ENCODE data around the gene C1orf74.

The C1orf74 gene

DNA sequence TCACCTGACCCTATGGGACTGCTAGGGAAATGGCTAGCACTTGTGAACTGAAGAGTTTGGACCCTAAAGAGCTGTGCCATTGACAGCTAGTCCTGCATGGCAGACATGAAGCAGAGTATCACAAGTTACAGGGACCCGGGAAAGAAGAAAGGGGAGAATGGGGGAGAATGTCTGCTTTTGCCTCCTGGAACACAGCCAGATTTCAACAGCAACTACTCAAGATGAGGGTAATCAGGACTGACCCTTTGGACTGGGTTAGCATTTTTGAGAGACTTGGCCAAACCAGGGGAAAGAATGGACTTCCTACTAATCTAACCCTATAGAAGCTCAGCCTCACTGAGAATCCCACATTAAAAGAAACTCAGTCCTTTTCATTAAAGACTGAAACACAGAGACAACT, 34.7 kb upstream of the C1orf74 start:
- H3K4me3 ChIP-seq (ENCODE audit: extremely low read depth, insufficient read depth, low read length, poor library complexity, severe bottlenecking): no peak overlapping the region
- no peak overlapping the region for H3K27ac ChIP-seq (ENCODE audit: low read depth, low read length, severe bottlenecking)
- H3K9me3 ChIP-seq (ENCODE audit: control insufficient read depth, low read length): no peaks in the 10 kb centered on the region
- no peaks in the 10 kb centered on the region for H3K4me1 ChIP-seq (ENCODE audit: control insufficient read depth, insufficient read depth, low read length, poor library complexity, severe bottlenecking)
- no CpG with 5 or more reads among the region's 1 CpG for WGBS, 2 experiments (ENCODE audit: insufficient coverage in 2 of 2)
- no peaks in the 10 kb centered on the region for H3K36me3 ChIP-seq (ENCODE audit: control insufficient read depth, insufficient read depth, low read length)

DNA sequence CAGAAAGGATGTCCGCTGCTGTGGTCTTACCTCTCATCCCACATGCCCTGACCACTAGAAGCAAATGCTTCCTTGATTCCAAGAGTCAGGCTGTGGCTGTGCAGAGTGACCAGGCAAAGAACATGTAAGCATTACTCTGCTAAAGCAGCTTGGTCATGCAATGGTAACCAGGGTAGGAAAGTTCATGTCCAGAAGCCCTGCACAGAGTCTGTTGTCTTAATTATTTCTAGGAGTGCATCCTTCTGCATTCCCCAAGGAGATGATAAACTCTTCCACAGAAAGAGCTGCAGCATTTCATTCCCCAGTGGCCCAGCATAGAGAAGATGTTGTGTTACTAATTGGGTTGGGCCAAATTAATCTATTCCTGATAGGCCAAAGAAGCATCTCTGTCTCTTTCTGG, 33.3 kb upstream of the C1orf74 start:
- Histone ChIP-seq H3K27ac (ENCODE audit: low read depth, low read length, severe bottlenecking) (no peak overlapping the region), H3K4me3 (ENCODE audit: extremely low read depth, insufficient read depth, low read length, poor library complexity, severe bottlenecking) (no peak overlapping the region), H3K9me3 (ENCODE audit: control insufficient read depth, low read length) (no peaks in the 10 kb centered on the region), H3K36me3 (ENCODE audit: control insufficient read depth, insufficient read depth, low read length) (no peaks in the 10 kb centered on the region), H3K4me1 (ENCODE audit: control insufficient read depth, insufficient read depth, low read length, poor library complexity, severe bottlenecking) (no peaks in the 10 kb centered on the region)
- WGBS, 2 experiments (ENCODE audit: insufficient coverage in 2 of 2): 100% methylated on average over 1 of the region's 1 CpG; no CpG with 5 or more reads in 1 of the 2 experiments

DNA sequence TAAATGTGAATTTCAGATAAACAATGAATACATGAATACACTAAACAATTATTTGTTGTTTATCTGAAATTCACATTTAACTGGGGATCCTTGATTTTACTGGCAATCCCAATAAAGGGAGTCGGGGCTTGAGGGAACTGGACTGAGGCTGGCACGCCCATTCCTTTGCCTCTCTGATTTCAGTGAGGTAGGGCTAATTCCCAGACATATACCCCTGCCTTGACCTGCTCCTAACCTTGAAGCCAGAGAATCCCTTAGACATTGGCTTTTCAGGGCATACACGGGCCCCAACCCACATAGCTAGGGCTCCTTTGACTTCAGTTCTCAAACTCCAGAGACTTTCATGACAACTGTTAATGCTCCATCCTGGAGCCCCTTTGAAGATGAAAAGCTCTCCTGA, 32.6 kb upstream of the C1orf74 start:
- 0 to 57% methylated on average over 1 to 3 of the region's 3 CpGs for WGBS, 2 experiments (ENCODE audit: insufficient coverage in 2 of 2)
- Histone ChIP-seq H3K36me3 (ENCODE audit: control insufficient read depth, insufficient read depth, low read length) (no peaks in the 10 kb centered on the region), H3K4me1 (ENCODE audit: control insufficient read depth, insufficient read depth, low read length, poor library complexity, severe bottlenecking) (no peaks in the 10 kb centered on the region), H3K27ac (ENCODE audit: low read depth, low read length, severe bottlenecking) (no peak overlapping the region), H3K4me3 (ENCODE audit: extremely low read depth, insufficient read depth, low read length, poor library complexity, severe bottlenecking) (no peak overlapping the region), H3K9me3 (ENCODE audit: control insufficient read depth, low read length) (no peaks in the 10 kb centered on the region)

DNA sequence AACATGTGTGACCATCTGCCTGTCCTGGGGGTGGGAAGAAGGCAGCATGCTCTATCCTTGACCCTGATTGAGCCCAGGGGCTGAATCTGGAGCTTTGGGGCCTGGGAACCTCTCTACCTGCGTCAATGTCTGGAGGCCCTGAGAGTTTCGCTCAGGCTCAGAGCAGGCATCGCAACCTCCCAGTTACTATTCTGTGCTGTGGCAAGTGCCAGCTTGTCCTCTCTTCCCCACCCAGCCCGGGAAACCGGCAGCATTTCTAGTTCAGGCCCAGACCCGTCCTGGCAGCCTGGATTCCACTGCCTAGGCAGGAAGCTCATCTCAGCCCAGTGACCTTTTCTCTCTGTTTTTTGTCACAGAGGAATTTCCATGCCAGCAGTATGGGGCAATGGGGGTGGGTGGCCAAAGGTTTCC, 31.6 kb upstream of the C1orf74 start:
- Histone ChIP-seq H3K9me3 (ENCODE audit: control insufficient read depth, low read length) (no peaks in the 10 kb centered on the region), H3K4me1 (ENCODE audit: control insufficient read depth, insufficient read depth, low read length, poor library complexity, severe bottlenecking) (no peaks in the 10 kb centered on the region), H3K4me3 (ENCODE audit: extremely low read depth, insufficient read depth, low read length, poor library complexity, severe bottlenecking) (no peak overlapping the region), H3K27ac (ENCODE audit: low read depth, low read length, severe bottlenecking) (no peak overlapping the region), H3K36me3 (ENCODE audit: control insufficient read depth, insufficient read depth, low read length) (no peaks in the 10 kb centered on the region)
- WGBS, 2 experiments (ENCODE audit: insufficient coverage in 2 of 2): 81 to 90% methylated on average over 2 to 5 of the region's 6 CpGs

DNA sequence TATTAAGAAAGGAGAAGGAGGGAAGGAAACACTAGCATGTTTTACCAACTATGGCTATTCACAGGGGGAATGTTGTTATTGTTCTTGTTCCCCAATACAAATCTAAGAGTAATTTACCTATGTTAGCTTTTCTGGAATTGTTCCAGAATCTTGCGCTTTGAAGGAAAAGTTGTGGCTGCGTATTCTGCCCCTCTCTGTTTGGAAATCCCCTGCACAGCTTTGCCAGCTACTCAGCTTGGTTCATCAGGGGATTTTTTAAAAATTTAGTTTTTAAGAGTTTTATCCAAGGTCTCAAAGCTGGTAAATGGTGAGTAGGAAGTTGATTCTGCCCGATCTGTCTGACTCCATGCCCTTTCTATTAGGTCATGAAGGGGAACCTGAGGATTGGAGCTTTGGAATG, 31.1 kb upstream of the C1orf74 start:
- Histone ChIP-seq H3K9me3 (ENCODE audit: control insufficient read depth, low read length) (no peaks in the 10 kb centered on the region), H3K27ac (ENCODE audit: low read depth, low read length, severe bottlenecking) (no peak overlapping the region), H3K4me3 (ENCODE audit: extremely low read depth, insufficient read depth, low read length, poor library complexity, severe bottlenecking) (no peak overlapping the region), H3K36me3 (ENCODE audit: control insufficient read depth, insufficient read depth, low read length) (no peaks in the 10 kb centered on the region), H3K4me1 (ENCODE audit: control insufficient read depth, insufficient read depth, low read length, poor library complexity, severe bottlenecking) (no peaks in the 10 kb centered on the region)
- WGBS, 2 experiments (ENCODE audit: insufficient coverage in 2 of 2): 90 to 93% methylated on average over 3 of the region's 3 CpGs

DNA sequence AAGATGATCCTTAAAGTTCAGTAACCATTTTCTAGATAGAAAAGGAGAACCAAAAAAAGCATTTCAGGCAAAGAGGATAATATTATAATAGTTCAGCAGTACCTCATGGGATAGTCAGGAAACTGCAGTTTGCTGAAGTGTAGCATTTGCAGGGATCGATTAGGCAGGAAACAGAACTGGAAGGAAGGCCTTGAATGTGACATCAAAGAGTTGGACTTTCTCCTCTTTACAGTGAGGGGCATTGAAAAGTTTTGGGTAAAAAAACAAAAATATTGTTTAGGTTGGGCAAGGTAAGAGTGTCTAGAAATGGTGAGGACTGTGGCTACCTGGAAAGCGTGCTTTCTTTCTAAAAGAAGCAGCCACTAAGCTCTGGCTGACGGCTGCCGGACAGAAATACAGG, 29.5 kb upstream of the C1orf74 start:
- Histone ChIP-seq H3K36me3 (ENCODE audit: control insufficient read depth, insufficient read depth, low read length) (no peaks in the 10 kb centered on the region), H3K9me3 (ENCODE audit: control insufficient read depth, low read length) (no peaks in the 10 kb centered on the region), H3K4me3 (ENCODE audit: extremely low read depth, insufficient read depth, low read length, poor library complexity, severe bottlenecking) (no peak overlapping the region), H3K27ac (ENCODE audit: low read depth, low read length, severe bottlenecking) (no peak overlapping the region), H3K4me1 (ENCODE audit: control insufficient read depth, insufficient read depth, low read length, poor library complexity, severe bottlenecking) (no peaks in the 10 kb centered on the region)
- 90 to 93% methylated on average over 2 of the region's 4 CpGs for WGBS, 2 experiments (ENCODE audit: insufficient coverage in 2 of 2)

DNA sequence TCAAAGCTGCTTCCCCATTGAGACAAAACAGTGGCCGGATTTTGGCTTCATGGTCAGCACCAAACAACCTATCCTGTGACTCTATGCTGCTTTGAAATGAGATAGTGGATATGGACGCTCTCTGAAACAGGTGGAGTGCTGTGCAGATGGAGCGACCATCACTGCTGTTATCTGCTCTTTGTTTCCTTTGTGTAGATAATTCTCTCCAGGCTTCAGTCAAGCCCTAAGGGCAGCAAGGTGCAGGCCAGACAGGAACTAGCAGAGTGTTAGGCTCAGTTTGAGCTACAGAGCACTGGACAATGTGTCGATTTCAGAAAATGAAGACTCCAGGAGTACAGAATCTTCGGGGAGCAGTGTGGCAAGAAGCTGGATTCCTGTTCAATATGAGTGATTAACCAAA, 26.4 kb upstream of the C1orf74 start:
- 85 to 100% methylated on average over 3 of the region's 5 CpGs for WGBS, 2 experiments (ENCODE audit: insufficient coverage in 2 of 2)
- no peaks in the 10 kb centered on the region for H3K9me3 ChIP-seq (ENCODE audit: control insufficient read depth, low read length)
- peaks cover 6% of the 10 kb centered on the region for H3K4me1 ChIP-seq (ENCODE audit: control insufficient read depth, insufficient read depth, low read length, poor library complexity, severe bottlenecking)
- H3K27ac ChIP-seq (ENCODE audit: low read depth, low read length, severe bottlenecking): no peak overlapping the region
- no peak overlapping the region for H3K4me3 ChIP-seq (ENCODE audit: extremely low read depth, insufficient read depth, low read length, poor library complexity, severe bottlenecking)
- no peaks in the 10 kb centered on the region for H3K36me3 ChIP-seq (ENCODE audit: control insufficient read depth, insufficient read depth, low read length)

DNA sequence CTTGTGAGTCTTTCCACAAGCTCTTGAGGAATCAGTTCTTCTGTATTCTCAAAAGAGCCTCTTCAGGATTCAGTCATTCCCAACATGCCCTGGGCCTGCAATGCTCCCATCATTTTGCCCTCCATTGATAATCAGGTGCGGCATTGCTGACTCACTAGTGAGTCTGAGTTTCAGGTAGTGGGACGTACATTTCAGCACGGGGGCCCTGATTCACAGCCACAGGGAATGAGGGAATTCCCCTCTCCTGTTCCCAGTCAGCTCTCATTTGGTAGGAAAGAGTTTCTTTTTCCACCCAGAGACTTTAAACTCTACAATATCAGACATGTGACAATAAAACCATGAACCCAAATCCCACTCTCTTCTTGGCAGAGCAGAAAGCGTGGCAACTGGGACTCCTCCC, 25.3 kb upstream of the C1orf74 start:
- Histone ChIP-seq H3K4me3 (ENCODE audit: extremely low read depth, insufficient read depth, low read length, poor library complexity, severe bottlenecking) (no peak overlapping the region), H3K27ac (ENCODE audit: low read depth, low read length, severe bottlenecking) (no peak overlapping the region), H3K9me3 (ENCODE audit: control insufficient read depth, low read length) (no peaks in the 10 kb centered on the region), H3K4me1 (ENCODE audit: control insufficient read depth, insufficient read depth, low read length, poor library complexity, severe bottlenecking) (peaks cover 6% of the 10 kb centered on the region), H3K36me3 (ENCODE audit: control insufficient read depth, insufficient read depth, low read length) (no peaks in the 10 kb centered on the region)
- 94 to 97% methylated on average over 3 to 4 of the region's 4 CpGs for WGBS, 2 experiments (ENCODE audit: insufficient coverage in 2 of 2)

DNA sequence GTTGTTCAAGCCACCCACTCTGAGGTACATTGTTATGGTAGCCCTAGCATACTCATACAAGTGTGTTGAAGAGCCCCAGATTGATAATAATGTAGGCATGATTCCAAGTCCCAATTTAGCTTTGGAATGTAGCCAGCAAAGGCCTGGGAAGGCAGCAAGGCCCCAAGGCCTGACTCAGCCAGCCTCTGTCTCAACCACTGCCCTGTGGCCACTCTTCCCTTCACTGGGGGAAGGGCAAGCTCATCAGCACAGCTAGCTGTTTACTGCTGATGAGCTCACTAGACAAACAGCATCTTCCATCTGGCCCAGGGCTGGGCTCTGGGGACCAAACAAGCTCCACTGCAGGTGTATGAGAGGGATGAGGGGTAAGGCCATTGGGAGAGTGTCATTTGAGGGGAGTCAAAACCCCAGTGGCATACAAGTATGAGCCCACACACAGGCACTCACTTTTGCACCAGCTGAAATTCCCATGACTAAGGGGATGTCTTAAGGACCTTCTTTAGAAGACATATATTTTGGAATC, 23.8 kb upstream of the C1orf74 start:
- H3K9me3 ChIP-seq (ENCODE audit: control insufficient read depth, low read length): no peaks in the 10 kb centered on the region
- peaks cover 6% of the 10 kb centered on the region for H3K4me1 ChIP-seq (ENCODE audit: control insufficient read depth, insufficient read depth, low read length, poor library complexity, severe bottlenecking)
- no peak overlapping the region for H3K4me3 ChIP-seq (ENCODE audit: extremely low read depth, insufficient read depth, low read length, poor library complexity, severe bottlenecking)
- H3K36me3 ChIP-seq (ENCODE audit: control insufficient read depth, insufficient read depth, low read length): no peaks in the 10 kb centered on the region
- no peak overlapping the region for H3K27ac ChIP-seq (ENCODE audit: low read depth, low read length, severe bottlenecking)

DNA sequence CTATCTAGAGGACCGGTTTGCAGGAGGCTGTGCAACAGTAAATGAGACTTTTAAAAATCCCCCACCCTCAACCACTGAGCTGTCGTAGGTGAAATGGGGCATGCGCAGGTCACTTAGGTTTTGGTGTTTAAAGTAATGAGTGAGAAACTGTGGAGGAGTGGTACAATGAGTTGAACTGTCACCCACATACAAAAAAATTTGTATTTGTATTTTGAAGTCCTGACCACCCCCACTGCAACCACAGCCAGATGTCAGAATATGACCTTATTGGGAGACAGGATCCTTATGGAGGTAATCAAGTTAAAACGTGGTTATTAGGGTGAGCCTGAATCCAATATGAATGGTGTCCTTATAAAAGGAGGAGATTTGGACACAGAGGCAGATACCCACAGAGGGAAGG, 23.1 kb upstream of the C1orf74 start:
- Histone ChIP-seq H3K36me3 (ENCODE audit: control insufficient read depth, insufficient read depth, low read length) (no peaks in the 10 kb centered on the region), H3K4me1 (ENCODE audit: control insufficient read depth, insufficient read depth, low read length, poor library complexity, severe bottlenecking) (peaks cover 6% of the 10 kb centered on the region), H3K9me3 (ENCODE audit: control insufficient read depth, low read length) (no peaks in the 10 kb centered on the region), H3K27ac (ENCODE audit: low read depth, low read length, severe bottlenecking) (no peak overlapping the region), H3K4me3 (ENCODE audit: extremely low read depth, insufficient read depth, low read length, poor library complexity, severe bottlenecking) (no peak overlapping the region)
- 78% methylated on average over 1 of the region's 4 CpGs; no CpG with 5 or more reads in 1 of the 2 experiments for WGBS, 2 experiments (ENCODE audit: insufficient coverage in 2 of 2)

DNA sequence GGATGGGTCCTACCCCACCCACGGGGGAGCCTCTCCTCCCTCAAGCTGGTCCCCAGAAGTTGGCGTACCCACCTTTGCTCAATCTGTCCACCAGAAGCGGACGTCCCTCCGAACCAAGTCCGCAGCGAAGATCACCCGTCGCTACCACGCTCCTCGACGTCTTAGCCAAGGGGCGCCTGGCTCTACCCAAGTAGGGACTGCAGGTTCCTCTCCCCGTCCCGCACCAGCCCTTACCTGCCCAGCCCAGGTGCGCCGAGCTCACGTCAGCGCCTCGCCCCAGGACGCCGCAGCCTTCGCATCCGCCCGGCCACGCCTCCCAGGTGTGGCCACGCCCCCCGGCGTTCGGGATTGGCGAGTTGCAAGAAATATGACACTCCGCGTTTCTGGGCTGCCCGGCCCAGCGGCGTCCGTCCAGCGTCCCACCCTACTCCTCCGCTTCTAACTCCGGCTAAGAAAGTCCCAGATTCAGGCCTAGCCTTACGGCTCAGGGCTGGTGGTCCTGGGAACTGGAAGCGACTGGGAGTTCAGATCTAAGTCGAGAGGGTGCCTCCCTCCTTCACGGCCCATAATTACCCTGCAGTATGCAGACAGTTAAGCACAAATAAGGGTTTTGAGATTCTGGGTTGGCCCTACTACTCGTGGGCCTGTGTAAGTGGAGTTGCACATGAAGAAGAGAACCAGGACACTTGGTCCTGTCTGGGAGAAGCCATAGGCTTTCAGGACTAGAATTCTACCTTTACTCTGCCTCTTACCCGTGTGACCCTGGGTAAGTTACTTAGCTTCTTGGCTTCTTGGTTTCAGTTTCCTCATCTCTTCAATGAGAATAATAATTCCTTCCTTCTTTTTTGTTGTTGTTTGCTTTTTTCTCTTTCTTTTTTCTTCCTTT, 21.8 kb upstream of the C1orf74 start, which contains the start of gene IRF6:
TSS of gene IRF6 (minus strand) at position 268 of the 886 bp plus-strand sequence. CDS start 4,729 bp downstream, outside the sequence.
- Histone ChIP-seq H3K4me3 (ENCODE audit: extremely low read depth, insufficient read depth, low read length, poor library complexity, severe bottlenecking) (peak within 1 kb of the TSS; percentile 16), H3K36me3 (ENCODE audit: control insufficient read depth, insufficient read depth, low read length) (no peaks in the 10 kb centered on the region), H3K9me3 (ENCODE audit: control insufficient read depth, low read length) (no peaks in the 10 kb centered on the region), H3K27ac (ENCODE audit: low read depth, low read length, severe bottlenecking) (no peak within 1 kb of the TSS), H3K4me1 (ENCODE audit: control insufficient read depth, insufficient read depth, low read length, poor library complexity, severe bottlenecking) (peaks cover 6% of the 10 kb centered on the region)
- 35% methylated on average over 43 to 44 of the region's 46 CpGs for WGBS, 2 experiments (ENCODE audit: insufficient coverage in 2 of 2)

Data from mesodermal cell (in vitro differentiated cells).